NCI-H146 treated with DMSO at 0.1 percent for 48 hours (cell line): ENCODE measurements around the gene CEP112.

ENCODE experiments used
- DNase-seq: peaks from one replicate; lab custom pipeline; 2025; ENCODE audit not compliant: unreplicated experiment; lab: John Stamatoyannopoulos, UW

Gene CEP112

GRCh38 chr17:66211047-66211810 lies 19.3 kb upstream of the CEP112 start:
- DNase-seq: no peak

GRCh38 chr17:66210208-66210574 lies 18.3 kb upstream of the CEP112 start:
- DNase-seq: no peak

DNA sequence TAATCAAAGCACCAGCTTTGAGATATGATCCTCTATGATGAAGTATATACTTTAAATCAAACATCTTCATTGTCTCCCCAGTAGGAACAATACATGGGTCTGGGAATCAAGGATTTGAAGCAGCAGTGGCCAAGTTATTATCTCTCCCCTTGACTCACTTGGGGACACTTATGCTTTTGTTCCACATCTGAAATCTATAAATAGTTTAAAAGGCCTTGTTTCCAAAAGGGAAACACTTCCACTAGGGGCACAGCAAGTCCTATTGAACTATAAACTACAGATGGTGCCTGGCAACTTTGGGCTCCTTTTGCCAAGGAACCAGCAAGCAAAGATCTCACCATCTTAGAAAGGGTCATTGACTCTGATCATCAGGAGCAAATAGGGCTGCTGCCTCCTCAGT lies 16.0 kb upstream of the CEP112 start:
- DNase-seq: no peak

DNA sequence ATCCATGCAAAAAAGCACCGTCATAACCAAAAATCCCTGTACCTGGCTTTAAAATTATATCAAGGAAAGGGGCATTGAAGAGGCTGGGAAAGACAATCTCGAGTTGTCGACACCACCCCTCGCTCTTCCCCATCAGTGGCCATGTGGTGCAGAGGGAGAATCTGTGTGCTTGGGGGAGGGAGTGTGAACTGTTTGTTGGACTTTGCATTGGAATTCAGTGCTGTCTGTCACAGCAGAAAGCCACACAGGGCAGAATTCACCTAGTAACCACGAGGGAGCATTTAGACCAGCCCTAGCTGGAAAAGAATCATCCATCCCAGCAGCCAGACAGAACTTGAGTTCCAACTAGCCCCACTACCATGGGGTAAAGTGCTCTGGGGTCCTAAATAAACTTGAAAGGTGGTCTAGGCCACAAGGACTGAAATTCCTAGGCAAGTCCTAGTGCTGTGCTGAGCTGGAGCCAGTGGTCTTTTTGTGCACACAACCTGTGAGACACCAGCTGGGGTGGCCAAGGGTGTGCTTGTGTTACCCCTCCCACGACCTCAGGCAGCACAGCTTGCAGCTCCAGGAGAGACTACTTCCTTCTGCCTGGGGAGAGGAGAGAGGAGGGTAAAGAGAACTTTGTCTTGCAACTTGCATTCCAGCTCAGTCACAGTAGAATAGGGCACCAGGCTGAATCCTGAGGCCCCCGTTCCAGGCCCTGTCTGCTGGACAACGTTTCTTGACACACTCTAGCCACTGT lies 11.5 kb upstream of the CEP112 start:
- DNase-seq: no peak

DNA sequence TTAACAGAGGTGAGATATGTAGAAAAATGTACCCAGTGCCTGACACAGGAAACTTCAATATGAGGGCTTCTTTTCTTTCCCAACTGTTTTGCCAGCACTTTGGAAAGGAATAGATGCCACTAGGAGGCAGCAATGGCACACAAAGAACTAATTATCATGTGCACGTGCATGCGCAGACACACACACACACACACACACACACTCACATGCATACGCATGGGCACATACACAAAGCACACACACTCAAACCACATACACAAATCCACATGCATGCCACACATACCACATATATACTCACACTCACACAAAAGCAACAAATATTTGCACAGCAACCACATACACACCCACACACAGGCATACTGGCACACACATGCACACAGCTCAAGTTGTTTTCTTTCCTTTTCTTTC lies 8.8 kb upstream of the CEP112 start:
- peak; percentile 45 for DNase-seq

GRCh38 chr17:66198242-66198641 lies 6.3 kb upstream of the CEP112 start:
- no peak for DNase-seq

- no peak for DNase-seq
Observed at GRCh38 chr17:66192378-66192687, 400 bp upstream of the CEP112 start.

DNA sequence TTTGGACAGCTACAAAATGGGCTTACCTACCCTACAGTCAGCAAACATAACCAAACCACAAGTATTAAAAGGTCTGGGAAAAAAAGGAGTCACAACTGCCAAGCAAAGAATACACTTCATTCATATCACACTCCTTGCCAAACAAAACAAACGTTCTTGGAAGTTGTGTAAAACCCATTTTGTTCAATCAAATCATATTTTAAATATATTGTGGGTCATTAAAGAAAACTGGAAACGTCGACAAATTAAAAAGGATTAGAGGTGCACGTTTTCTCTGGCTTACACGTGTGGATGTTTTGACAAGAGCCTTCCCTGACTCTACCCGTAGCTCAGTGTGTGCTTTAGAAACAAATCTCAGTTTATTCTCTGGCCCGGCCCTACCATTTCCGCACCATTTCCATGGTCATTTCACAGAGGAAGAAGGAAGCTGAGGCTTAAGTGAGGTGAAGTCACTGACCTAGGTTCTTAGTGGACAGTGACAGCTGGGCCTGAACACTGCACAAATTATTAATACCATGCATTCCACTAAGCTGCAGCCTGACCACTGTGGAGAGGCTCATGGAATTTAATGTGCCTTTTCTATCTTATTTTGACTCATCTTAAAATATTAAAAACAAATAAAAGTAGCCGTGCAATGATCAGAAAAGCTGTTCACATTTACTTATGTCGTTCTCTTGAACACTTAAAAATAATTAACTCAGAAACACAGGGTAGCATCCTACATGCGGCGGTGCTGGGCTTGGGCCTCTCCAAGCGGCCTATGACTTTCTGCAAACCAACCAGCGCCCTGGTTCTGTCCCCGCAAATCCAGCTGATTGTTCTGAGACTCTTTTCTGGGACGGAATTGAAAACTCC lies 968 bp downstream of the CEP112 start:
- no peak for DNase-seq

GRCh38 chr17:66187718-66188117 lies 4.2 kb downstream of the CEP112 start:
- no peak for DNase-seq

GRCh38 chr17:66185862-66186261 lies 6.1 kb downstream of the CEP112 start:
- no peak for DNase-seq

- DNase-seq: no peak
Observed at GRCh38 chr17:66184392-66184791, 7.5 kb downstream of the CEP112 start.

DNA sequence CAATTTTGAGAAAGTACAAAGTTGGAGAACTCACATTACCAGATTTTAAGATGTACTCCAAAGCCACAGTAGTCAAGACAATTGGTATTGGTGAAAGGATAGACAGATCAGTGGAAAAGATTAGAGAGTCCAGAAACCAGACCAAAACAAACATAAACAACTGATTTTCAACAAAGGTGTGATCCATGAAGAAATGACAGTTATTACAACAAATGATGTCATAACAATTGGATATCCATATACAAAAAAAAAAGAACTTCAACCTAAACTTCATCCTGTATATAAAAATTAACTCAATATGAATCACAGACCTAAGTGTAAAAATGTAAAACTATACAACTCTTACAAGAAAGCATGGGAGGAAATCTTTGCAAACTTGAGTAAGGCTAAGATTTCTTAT lies 8.4 kb downstream of the CEP112 start:
- DNase-seq: no peak

DNA sequence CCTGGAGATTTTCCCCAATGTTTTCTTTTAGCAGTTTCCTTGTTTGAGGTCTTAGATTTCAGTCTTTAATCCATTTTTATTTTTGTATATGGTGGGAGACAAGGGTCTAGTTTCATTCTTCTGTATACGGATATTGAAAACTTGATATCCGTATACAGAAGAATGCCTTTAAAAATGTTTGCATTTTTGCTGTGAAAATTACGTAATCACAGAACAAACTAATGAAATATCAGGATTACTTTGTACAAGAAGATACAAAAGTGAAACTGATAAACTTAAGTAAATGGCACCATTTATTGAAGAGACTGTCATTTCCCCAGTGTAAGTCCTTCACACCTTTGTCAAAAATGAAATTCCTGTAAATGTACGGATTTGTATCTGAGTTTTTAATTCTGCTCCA lies 13.3 kb downstream of the CEP112 start:
- no peak for DNase-seq

- DNase-seq: no peak
Observed at GRCh38 chr17:66177048-66177447, 14.9 kb downstream of the CEP112 start.

DNA sequence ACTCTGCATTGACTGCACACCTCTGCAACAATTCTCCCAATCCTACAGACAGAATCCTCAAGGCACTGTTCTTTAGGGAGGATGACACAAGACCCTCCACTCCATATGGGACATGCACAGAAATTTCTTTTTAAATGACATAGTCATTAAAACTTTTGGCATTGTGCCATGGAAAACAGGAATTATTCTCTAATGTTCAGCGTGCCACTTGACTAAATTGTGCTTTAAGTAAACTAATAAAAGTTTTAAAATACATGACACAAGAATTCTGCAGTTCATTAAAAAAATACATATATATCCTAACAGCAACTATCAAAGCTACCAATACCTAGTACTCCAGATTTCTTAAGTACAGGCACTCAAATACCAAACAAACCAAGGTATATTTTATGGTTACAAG lies 16.0 kb downstream of the CEP112 start:
- DNase-seq: no peak

- no peak for DNase-seq
Observed at GRCh38 chr17:66172691-66173223, 19.2 kb downstream of the CEP112 start.

GRCh38 chr17:66172144-66172543 lies 19.8 kb downstream of the CEP112 start:
- DNase-seq: no peak

DNA sequence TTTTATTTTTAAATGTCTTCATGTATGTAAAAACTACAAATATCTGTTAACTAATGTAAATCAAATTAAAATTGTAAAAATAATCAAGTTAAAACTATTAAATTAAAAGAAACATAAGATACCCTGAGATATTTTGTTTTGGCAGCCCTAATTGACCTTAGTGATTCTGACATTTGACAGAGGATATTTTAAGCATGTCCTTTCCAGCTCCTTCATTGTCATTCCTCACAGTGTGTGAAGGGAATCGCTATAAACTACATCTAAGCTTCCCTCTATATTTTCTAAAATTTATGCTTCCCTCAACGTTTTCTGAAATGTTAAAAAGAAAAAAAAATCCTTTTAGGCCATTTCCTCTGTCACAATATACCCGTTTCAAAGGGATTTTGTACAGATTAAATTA lies 20.2 kb downstream of the CEP112 start:
- DNase-seq: no peak

DNA sequence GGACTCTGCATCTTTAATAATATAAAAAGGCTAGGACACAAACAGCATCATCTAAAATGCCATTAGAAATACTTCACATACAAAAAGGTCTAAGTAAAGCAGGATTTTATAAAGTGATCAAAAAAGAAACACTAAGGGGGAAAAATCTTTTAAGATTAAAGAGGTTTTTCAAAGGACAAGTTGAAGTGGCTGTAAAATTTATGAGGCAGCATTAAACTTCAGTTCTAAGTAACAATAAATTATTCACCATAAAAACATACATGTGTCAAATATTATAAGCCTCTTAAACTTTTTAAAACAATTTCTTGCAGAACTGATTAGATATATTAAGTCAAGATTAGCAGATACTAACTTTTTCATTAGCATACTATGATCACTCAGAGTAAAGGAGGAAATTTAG lies 20.8 kb downstream of the CEP112 start:
- DNase-seq: no peak

DNA sequence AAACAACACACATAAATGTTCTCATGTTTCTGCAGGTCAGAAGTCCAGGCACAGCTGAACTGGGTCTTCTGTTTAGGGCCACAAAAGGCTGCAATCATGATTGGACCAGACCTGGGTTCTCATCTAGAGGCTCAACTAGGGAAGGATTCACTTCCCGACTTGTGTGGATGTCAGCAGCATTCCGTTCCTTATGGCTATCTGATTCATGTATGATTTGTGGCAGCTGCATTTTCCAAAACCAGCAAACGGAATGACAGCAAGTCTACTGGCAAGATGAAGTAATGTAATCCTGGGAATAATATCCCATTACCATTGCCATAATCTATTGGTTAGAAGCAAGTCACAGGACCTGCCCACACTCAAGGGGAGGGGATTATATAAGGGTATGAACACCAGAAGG lies 22.1 kb downstream of the CEP112 start:
- no peak for DNase-seq

DNA sequence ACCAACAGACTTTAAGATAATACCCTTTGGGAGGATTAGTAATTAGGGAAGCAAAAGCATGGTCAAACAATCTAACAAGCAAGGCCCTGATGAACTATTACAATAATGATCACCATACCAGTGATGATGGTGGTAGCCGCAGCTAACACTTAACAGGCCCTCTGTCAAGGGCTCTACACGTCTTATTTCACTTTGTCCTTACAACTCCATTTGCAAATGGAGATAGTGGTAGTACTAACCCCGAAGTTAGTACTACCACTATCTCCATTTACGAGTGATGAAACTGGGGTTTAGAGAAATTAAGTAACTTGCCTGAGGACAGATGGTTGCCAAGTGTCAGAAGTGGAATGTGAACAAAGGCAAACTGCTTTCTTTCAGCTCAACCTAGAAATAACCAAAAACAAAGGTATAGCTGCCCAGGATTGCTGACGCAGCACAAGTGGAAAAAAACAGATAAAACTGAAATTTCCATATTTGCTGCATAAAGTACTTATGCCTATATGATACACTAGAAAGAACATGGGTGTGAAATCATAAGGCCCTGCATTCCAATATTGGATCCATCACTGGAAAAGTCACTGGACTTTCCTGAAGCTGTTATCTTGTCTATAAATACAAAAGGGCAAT lies 24.6 kb downstream of the CEP112 start:
- no peak for DNase-seq
